Fibroblast of pulmonary artery (primary cell): Measurements from ENCODE around the gene PDGFD.
A peak's percentile ranks its signal among the peaks of the same experiment; 100 is the strongest.

ENCODE experiments used
- DNase-seq: peaks from one replicate; pipeline ENCODE4 v3.0.0-alpha.2; 2010; ENCODE audit warnings: low read depth
- H3K4me3 ChIP-seq: replicated peaks from 2 replicates; pipeline ENCODE4 v1.5.1; 2011; ENCODE audit warnings: low read depth, mild to moderate bottlenecking, control low read depth, low read length, moderate library complexity
- TF ChIP-seq, protein P1 (sequence below): IDR thresholded peaks from 2 replicates; pipeline ENCODE4 v1.5.1; 2011; ENCODE audit warnings: mild to moderate bottlenecking, control low read depth, low read length, inconsistent platforms; ENCODE audit errors: missing control alignments

The PDGFD gene

DNA sequence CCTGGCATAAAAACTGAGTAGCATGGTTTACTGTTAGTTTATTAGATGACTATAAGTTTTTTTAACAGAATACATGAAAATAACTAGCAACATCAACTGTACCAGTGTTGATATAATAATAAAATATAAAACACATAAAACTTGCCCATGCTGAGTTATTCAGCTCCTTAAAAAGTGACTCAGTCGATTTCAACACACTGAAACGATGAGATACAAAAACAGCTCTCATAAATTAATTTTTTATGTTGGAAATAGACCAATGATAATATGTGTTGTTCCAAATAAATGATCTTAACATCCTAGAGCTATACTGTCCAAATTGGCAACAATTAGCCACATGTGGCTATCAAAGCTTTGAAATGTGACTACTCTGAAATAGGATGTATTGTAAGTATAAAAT, 15.9 kb downstream of the PDGFD start:
- TF ChIP-seq, protein P1, sequence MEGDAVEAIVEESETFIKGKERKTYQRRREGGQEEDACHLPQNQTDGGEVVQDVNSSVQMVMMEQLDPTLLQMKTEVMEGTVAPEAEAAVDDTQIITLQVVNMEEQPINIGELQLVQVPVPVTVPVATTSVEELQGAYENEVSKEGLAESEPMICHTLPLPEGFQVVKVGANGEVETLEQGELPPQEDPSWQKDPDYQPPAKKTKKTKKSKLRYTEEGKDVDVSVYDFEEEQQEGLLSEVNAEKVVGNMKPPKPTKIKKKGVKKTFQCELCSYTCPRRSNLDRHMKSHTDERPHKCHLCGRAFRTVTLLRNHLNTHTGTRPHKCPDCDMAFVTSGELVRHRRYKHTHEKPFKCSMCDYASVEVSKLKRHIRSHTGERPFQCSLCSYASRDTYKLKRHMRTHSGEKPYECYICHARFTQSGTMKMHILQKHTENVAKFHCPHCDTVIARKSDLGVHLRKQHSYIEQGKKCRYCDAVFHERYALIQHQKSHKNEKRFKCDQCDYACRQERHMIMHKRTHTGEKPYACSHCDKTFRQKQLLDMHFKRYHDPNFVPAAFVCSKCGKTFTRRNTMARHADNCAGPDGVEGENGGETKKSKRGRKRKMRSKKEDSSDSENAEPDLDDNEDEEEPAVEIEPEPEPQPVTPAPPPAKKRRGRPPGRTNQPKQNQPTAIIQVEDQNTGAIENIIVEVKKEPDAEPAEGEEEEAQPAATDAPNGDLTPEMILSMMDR = no peak
- no peak overlapping the region for H3K4me3 ChIP-seq
- DNase-seq = peak; percentile 68

DNA sequence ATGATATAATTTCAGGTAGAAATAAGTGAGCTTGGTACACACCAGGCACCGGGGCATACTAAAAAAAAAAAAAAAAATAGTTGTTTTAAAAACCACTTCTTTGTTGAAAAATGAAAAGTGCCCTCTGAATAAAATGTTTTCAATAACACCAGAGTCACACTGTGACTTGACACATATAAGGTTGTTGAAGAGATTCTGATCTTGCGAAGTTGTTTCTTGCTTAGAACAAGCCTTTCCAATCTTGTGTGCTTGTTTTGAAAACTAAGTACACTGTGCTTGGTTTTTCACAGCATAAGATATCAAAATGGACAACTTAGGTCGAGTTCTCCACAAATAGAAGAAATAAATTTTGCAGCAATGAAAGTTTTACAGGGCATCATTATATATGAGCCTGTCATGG, 17.0 kb downstream of the PDGFD start:
- TF ChIP-seq, protein P1 = no peak
- no peak for DNase-seq
- H3K4me3 ChIP-seq = no peak overlapping the region

DNA sequence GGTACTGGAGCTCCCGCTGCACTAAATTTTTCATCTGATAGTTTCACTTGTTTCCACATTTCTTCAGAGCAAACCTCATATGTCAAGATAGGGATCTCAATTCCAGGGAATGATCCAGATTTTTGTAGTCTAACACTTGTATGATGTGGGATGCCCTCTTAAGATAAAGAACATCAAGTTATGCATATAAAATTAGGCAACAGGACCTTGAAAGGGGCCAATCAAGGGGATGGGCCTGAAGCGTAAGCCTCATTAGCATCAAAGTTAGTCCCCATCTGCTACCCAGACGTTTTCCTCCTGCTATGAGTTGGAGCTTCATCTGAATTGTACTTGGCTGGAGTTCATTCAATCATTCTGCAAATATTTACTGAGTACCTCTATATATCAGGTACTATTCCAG, 17.5 kb downstream of the PDGFD start:
- TF ChIP-seq, protein P1 = no peak
- H3K4me3 ChIP-seq = no peak overlapping the region
- no peak for DNase-seq

DNA sequence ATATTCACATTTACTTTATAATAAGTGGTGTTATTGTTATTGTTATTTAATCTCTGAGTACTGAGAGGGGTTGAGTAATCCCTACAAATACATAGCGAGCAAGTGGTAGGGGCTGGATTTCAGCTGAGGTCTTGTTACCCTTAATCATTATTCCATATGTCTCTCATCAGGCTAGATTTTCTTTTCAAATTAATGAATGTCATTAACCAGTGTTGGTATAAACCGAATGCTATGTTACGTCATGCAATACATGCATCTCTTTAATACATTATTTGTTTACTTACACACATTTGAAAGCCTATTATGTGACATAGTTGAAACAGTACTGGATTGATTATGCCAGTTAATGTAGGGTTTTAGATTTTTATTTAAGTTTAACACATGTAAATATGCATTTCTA, 18.9 kb downstream of the PDGFD start:
- H3K4me3 ChIP-seq = no peak overlapping the region
- TF ChIP-seq, protein P1 = no peak
- DNase-seq = no peak

DNA sequence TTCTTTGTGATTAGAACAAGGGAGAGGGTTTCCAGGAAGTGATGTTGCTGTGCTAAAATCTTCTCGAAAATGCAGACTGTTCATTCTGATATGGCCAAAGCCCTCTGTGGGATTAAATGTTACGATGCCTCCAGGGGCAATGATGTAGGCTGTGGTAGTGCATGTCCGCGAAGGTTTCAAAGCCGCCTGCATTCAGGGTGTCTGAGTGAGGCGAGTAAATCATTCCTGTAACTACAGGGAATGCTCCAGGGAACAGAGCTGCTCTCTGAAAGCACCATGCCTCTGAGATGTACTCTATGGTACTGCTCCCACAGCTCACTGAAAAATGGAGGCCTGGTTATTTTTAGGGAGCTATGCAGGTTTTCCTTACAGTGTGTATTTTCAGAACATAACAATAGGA, 21.2 kb downstream of the PDGFD start:
- H3K4me3 ChIP-seq = no peak overlapping the region
- no peak for DNase-seq
- TF ChIP-seq, protein P1 = no peak

DNA sequence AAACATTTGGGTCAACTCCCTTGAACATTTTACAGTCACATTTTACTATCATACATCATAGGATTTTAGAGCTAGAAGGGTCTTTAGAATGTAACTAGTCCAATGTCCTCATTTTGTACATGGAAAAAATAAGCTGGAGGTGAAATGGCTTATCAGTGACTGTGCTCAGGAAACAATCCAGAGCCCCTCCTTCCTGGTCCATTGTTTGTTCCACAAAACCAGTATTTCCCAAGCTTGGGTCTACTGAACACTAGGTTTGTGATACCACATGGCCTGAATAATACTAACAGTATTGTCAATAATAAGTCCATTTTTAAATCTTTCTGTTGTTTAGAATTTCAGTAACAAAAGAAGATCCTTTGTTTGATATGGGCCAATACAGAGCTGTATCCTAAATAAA, 27.1 kb downstream of the PDGFD start:
- no peak overlapping the region for H3K4me3 ChIP-seq
- TF ChIP-seq, protein P1 = no peak
- DNase-seq = peak; percentile 47

DNA sequence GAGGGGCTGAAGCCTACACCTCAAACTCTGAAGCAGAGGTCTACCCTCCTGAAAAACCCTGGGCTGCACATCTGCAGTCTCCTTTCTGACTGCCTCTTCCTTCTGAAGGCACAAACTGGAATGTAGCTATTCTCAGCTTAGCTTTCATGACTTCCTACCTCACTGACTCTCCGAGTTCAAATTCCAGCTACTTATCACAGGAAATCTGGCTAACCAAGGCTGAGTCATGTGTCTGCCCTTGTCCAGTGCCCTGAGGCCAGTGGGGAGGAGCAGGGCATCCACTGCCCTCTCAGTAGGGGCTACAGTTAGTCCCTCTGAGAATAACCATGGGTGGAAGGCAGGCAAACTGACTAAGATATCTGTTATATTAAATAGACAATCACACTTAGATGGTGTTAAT, 29.2 kb downstream of the PDGFD start:
- TF ChIP-seq, protein P1 = no peak
- H3K4me3 ChIP-seq = no peak overlapping the region
- DNase-seq = peak; percentile 51
